Activated T-cell treated with anti-CD3 and anti-CD28 coated beads for 4 hours (primary cell): ENCODE measurements around the gene ATXN1.

ENCODE experiments used
- DNase-seq: peaks from one replicate; pipeline ENCODE4 v3.0.0-alpha.2; 2020

ATXN1 gene

GRCh38 chr6:16761471-16762267 is 409 bp upstream of the ATXN1 start:
- peak; percentile 73 for DNase-seq

GRCh38 chr6:16759646-16760515 is 1.4 kb downstream of the ATXN1 start:
- DNase-seq, result peak; percentile 65

- DNase-seq, result no peak
Measured at GRCh38 chr6:16759181-16759645, 2.0 kb downstream of the ATXN1 start.

- no peak for DNase-seq
Measured at GRCh38 chr6:16758163-16758975, 2.9 kb downstream of the ATXN1 start.

- no peak for DNase-seq
Measured at GRCh38 chr6:16757332-16757731, 3.9 kb downstream of the ATXN1 start.

- no peak for DNase-seq
Measured at GRCh38 chr6:16756660-16757255, 4.5 kb downstream of the ATXN1 start.

- no peak for DNase-seq
Measured at GRCh38 chr6:16755544-16755943, 5.7 kb downstream of the ATXN1 start.

- no peak for DNase-seq
Measured at GRCh38 chr6:16754876-16755275, 6.4 kb downstream of the ATXN1 start.

- no peak for DNase-seq
Measured at GRCh38 chr6:16754274-16754673, 7.0 kb downstream of the ATXN1 start.

- DNase-seq, result no peak
Measured at GRCh38 chr6:16753341-16753740, 7.9 kb downstream of the ATXN1 start.

- DNase-seq, result no peak
Measured at GRCh38 chr6:16752206-16752866, 8.9 kb downstream of the ATXN1 start.

GRCh38 chr6:16751251-16751946 is 9.9 kb downstream of the ATXN1 start:
- no peak for DNase-seq

- no peak for DNase-seq
Measured at GRCh38 chr6:16750566-16750965, 10.7 kb downstream of the ATXN1 start.

- no peak for DNase-seq
Measured at GRCh38 chr6:16749516-16750485, 11.5 kb downstream of the ATXN1 start.

GRCh38 chr6:16748025-16748319 is 13.3 kb downstream of the ATXN1 start:
- no peak for DNase-seq

GRCh38 chr6:16747232-16748024 is 13.8 kb downstream of the ATXN1 start:
- DNase-seq, result no peak

GRCh38 chr6:16746812-16747211 is 14.4 kb downstream of the ATXN1 start:
- DNase-seq, result no peak

- no peak for DNase-seq
Measured at GRCh38 chr6:16746401-16746800, 14.9 kb downstream of the ATXN1 start.

GRCh38 chr6:16743664-16744210 is 17.5 kb downstream of the ATXN1 start:
- no peak for DNase-seq
